Endothelial cell of hepatic sinusoid (primary cell): ENCODE results near the gene CARD19.

Experiments
- in situ Hi-C: cut with HindIII; loops from 2 replicates; pipeline ENCODE4 v1.10.0; 2017; ENCODE audit warnings: low sequenced_read_pairs

CARD19 gene

DNA sequence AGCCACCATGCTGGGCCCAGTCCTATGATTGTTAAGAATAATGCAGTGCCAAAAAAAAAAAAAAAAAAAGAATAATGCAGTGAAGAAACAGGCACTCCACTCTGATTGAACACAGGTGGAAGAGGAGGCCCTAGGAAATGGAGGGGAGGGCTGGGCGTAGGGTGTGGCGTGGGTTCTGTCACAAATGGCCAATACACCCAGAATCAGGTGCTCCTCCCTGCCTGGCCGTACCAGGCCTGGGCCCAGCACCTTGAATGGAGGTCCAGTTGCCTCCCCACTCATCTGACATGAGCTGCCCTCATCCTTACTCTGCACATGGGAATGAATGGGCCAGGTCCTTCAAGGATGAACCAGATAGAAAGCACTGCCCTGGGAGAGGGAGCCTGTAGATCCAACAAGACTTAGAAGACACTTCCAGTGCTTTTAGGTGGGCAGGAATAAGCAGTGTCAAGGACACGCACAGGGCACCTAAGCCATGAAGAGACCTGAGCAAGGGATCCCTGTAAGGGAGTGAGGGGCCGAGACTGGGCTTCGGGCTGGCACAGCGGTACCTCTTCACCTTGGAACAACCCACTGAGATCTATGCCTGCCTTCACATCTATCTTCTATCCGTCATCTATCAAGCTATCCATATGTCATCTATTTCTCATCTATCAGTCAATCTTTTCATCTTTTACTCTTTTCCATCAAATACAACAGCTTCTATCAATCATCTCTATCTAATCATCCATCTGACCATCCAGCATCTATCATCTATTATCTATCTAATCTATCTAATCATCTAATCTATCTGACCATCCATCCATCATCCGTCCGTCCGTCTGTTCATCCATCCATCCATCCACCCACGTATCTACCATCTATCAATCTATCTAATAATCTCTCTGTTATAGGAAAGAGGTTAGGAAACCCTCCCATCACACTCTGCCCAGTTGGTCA is 22.2 kb downstream of the CARD19 start:
- in situ Hi-C loops: no loop called here

DNA sequence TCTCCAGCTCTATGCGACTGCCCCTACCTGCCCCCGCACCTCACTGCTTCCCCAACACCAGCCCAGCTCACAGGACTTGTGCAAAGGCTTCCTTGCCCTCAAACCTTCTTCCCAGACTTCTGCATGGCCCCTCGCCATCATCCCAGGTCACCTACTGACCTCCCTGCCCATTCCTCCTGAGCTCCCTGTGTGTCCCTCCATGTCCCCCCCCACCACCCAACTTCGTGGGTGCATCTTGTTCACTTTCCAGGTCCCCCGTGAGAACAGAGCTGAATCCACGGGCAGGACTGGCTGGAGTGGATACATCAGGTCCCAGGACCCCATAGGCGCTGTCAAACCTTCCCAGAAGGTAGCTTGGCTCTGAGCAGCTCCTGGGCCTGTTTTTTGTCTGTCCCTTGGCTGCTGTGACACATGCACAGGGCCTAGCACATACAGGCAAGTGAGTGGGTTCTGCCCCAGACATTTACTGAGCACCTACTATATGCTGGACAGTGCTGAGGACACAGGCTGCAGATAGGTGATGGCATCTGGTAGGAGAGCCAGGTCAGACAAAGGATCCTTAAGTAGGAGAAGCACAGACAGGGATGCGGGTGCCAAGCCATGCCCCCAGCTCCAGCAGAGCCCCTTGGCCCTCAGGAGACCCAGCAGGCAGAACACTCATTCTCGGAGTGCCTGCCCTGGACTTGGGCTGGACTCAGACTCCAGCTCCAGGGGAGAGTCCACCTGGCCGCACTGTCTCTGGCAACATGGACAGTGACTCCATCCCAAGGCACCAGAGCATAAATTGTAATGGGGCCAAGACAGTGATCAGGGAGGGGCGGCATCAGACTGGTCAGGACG is 23.1 kb downstream of the CARD19 start:
- in situ Hi-C loops: no loop called here

DNA sequence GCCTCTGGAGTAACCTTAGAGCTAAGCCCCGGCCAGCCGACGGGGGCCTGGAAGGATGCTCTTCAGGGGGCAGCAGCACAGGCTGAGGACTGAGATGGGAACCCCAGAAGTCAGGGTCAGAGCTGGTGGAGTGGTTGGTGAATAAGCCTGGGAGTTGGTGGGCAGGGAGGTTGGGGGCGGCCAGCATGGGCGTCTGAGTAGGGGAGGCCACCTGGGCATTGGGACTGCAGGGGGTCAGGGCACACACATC is 23.6 kb downstream of the CARD19 start:
- in situ Hi-C loops: no loop called here

DNA sequence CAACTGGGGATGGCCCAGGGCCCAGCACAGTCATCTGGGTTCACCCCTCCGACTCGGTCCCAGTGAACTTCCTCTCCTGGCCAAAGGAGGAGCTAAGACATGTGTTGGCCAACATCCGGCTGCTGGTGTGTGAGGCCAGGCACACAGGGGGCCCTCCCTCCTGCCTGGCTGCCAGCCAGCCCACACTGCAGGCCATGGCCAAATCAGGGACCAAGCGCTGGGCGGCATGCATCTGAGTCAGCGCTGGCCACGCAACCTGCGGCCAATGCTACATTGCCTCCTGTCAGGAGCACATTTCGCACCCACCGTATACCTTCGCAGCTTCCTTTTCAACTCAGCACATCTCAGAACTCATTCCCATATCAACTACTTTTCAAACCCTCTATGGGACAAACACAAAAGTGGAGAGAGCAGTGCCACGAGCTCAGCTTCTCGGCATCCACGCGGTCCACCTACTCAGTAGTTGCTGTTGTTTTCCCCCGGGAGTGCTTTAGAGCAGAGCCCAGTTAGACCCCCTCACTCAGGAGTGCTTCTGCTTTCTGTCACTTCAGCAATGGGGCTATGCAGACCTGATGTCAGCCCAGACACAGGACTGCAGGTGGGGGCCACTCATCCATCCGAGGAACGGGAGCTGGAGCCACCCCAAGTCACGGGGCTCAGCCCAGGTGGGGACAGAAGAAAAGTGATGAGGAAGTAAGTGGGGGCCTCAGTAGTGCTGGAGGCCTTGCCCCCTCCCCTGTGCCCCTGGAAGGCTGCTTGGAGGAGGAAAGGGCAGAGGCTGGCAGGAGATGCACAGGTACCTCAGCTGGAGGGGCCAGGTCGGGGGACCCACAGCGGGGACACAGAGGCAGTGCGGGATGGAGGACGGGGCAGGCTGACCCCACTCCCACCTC is 24.2 kb downstream of the CARD19 start:
- in situ Hi-C loops: no loop called here

DNA sequence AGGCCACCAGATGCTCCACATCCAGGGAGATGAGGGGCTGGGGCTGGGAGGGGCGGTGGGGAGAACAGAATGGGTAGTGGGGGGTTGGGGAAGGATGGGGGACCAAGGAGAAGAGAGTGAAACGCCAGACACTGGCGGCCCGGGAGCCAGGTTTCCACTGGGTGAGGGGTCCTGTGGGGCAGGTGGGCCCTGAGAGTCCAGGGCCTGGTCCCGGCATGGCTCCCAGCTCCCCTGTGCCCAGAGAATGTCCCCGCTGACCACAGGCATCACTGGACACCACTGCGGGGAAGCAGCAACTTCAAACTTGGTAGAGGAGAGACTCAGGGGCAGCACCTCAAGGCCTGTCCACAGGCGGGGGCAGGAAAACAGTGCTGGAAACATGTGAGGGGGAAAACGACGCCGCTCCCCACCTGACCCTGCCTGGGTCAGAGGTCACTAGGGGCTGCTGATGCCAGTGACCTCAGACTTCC is 24.9 kb downstream of the CARD19 start:
- in situ Hi-C loops: no loop called here

DNA sequence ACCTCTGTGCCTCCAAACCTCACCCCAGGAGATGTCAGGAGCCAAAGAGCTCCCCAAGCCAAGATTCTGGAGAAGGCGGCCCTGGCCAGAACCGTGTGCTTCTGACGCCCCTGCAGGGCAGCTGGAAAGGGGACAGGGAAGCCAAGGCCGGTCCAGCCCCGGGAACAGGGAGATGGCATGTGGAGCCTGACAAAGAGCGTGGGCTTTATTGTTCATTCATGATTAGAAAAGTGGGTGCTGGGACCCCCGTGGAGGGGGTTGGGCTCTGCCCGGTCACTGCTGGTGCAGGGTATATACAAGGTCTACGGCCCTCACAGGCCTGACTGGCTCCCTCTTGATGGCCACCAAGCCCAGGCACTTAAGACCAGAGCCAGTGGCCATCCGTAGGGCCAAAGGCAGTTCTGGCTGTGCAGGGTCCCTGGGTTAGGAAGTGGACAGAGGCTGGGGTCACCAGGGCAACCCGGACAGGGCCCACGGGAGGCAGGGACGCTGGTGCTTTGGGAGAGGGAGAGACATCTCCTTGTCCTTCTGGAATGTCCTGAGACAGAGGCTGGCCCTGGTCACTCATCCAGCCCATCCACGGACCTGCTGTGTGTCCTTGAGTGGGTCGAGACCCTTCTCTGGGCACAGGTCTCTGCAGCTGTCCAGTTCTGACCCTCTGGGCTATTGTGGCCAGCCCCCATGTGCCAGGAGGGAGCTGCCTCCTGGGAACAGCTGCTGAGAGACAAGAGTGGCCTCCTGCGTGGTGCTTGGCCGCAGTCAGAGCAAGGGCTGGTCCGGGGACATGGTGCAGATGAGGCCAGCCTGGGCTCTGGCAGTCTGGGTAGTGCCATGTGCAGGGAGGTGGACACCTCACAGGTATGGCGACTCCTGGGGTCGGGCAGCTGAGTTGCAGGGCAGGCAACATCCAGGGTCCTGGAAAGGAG is 25.6 kb downstream of the CARD19 start:
- in situ Hi-C loops: no loop called here

DNA sequence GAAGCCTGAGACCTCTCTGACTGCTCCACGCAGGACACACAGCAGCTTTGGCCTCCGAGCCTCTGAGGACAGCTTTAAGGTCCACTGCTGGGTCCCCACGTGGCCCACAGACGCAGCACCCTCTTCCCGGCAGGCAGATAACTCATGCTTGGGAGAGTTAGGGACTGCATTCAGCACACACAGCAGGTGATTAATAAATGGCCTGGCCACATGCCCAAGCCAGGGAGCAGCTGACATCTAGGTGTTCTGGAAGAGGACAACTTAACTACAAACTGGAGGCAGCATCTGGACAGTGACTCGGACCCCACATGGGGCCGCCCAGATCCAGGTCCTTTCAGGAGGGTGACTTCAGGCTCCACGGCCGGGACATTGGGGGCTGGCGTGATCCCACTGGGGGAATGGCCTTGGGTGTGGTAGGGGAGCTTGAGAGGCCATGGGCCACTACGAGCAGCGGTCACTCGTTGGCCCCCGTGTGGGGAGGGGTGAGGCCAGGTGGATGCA is 26.8 kb downstream of the CARD19 start:
- in situ Hi-C loops: no loop called here

DNA sequence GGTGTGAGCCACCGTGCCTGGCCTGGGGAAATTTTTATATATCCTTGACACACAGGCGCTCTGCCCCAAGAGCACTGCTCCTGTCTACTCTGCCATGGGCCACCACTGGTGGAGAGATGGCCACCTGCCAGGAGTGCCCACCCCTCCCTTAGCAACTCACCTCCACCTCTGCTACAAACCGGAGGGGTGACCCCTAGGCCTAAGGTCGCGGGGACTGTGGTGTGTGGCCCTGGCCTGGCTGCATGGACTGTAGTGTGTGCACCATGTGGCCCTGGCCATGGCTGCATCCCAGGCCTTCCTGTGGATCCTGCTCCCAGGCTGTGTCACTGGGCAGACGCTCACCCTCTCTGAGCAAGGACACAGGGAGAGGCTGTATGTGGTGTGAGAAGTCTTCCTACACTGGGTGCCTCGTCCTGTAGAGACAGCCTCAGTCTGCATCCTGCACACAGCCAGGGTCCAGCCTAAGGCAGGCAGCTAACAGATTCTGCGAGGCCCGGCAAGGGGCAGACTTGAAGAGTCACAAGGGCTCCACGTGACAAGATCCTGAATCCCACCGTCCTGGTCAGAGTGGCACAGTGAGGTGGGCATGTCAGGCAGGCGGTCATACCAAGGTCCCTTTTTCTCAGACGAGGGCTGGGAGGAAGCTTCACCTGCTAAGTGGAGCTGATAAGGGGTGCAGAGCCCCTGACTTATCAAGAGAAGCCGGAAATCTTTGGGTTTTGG is 27.7 kb downstream of the CARD19 start:
- in situ Hi-C loops: no loop called here

DNA sequence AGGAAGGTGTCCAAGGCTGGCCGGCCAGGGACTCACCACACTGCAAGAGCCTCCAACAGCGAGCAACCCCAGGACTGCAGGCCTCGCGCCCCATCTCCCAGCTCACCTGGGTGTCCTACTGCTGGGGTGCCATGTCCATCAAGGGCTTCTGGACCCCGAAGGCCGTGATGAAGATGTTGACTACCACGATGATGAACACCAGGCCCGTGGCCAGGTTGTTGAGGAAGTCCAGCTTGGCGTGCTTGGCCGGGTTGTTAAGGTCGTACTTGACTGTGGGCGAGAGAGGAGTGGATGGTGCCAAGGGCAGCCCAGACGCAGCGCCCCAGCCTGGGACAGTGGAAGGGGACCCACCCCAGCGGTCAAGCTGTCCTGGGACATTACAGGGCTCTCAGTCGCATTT is 28.8 kb downstream of the CARD19 start:
- in situ Hi-C loops: no loop called here

DNA sequence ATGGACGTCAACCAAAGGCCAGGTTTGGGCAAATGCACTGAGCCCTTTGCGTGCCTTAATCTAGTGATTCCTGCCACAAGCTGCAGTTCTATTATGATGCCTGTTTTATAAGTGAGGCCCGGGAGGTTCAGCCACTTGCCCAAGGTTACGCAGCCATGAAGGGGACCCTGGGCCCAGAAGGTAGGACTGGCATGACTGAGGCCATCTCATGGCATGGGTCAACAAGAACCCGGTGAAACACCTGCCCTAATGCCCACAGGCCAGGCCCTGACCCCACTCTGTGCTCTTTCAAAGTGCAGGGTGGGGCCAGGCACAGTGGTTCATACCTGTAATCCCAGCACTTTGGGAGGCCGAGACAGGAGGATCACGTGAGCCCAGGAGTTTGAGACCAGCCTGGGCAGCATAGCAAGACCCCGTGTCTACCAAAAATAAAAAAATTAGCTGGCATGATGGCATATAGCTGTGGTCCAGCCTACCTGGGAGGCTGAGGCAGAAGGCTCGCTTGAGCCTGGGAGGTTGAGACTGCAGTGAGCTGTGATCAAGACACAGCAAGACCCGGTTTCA is 29.4 kb downstream of the CARD19 start:
- in situ Hi-C loops: no loop called here

DNA sequence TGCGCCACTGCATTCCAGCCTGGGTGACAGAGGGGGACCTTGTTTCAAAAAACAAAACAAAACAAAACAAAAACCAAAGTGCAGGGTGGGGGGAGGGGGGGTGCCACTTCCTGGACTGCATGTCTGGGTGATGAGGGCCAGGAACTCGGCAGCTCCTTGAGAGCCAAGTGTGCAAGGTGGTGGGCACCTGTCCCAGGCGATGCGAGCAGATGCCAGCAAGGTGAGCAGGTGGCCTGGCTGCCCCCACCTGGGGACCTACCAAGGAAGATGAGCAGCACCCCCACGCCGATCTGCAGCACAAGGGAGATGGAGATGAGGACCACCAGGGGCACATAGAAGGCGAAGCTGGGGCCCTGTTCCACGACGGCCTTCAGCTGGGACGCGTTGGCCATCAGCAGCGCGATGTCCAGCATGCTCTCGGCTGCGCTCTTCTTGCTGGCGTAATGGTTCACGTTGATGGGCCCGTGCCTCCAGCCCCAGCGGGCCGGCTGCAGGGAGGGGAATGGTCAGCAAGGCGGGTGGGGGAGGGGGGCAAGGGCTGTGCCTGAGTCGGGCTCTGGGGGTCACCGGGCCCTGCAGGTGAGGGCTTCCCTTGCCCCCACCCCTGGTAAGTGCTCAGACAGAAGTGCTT is 30.2 kb downstream of the CARD19 start:
- in situ Hi-C loops: no loop called here

DNA sequence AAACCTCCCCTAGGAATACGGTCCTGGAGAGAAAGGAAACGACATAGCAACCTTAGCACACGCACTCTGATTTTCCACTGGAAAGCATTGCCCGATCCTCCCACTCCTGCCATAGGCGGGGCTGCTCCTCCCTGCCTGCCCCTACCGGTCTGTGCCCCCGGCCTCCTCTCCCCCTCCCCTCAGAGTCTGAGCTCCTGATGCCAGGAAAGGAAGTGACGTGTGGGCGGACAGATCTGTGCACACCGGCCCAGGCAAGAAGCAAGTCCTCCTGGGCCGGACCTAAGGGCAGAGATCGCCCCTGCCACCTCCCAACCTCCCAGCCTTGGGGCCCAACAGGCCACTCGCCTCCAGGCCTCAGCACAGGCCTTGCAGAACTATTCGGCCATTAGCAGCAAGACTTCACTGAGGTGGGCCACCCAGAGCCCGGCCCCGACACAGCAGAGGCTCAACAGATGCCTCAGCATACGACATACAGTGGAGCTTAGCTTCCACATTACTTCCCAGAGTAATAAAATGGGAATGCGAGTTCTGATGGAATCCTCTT is 30.9 kb downstream of the CARD19 start:
- in situ Hi-C loops: no loop called here

DNA sequence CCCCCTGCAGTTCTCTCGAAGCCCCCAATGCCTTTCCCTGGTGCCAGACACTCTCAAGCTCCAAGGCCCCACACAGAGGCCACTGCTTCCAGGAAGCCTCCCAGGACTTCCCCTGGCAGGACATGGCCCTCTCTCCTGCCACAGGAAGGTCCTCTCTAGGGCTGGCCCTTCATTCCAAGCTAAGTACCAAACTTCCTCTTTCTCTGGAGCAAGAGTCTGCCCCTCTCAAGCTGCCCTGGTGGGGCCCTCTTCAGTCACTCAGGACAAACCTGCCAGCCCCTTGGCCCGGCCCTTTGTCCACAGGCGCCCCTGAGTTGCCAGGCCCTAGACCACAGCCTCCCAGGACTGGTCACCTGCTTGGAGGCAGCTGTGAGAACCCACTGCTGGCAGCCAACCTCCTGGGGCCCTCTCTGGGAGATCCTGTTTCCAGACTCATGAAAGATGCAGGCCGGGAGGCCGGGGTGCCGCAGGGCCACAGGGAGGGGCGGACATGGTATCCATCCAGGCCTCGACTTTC is 31.4 kb downstream of the CARD19 start:
- in situ Hi-C loops: no loop called here

DNA sequence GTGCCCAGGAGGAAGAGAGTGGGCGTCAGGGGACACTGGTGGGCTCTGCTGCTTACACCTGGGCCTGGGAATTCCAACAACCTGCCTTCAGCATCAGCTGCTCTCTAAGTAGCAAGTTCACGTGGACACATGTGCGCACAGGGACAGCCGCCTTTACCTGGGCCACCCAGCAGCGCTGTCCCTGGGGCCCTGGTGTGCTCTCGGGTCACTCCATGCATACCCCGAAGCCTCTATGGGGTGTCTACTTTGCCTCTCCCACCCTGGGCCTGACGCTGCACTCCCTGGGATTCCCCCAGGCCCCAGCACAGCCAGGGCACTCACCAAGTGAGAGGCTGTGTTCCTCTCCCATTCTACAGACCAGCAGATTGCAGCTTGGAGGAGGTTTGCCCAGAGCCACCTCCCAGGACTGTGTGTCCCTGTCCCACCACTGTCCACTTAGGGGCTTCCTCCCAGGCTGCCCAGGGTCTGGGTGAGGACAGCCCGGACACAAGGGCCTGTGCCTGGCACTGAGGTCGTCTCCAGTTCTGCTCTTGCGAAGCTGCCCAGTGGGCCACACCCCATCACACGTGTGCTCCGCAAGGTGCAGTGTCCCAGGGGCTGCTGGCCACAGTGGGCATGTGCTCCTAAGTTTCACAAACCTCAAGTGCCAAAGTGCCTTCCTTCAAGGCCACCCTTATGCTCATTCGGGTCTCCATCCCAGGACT is 32.1 kb downstream of the CARD19 start:
- in situ Hi-C loops: no loop called here

DNA sequence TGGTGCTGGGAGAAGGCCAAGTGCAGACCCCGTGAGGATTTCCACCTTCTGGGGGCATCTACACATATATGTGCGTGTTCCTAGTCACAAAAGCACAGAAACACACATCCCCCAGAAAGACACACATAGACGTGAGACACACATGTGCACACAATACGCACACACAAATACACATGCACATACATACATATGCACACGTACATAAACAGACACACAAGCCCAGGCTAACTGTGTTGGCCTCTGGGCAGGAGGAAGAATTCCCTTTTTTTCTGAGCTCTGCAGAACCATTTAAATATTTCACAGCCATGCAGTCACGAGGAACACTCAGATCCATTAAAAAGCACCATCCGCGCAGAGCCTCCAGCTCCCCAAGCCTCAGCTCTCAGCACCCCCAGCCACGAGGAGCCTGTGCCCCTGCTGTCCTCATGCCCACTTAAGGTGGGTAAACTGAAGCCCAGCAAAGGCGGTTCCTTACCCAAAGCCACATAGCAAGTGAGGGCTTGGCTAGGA is 32.8 kb downstream of the CARD19 start:
- in situ Hi-C loops: no loop called here

DNA sequence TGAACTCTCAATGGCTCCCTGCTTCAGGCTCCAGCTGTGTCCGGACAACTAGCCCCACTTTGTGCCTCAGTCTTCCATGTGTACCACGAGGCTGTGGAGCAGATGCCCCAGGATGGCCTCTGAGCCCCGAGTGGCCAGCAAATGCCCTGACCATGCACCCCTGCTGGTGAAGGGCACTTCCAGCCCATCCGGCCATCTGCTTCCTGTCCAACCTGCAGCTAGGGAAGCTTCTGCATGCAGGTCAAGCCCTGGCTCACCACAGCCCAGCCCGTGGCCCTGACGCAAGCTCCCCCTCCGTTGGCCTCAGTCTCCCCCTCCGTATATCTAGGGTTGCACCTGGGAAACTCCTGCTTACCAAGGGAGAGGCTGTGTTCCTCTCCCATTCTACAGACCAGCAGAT is 33.3 kb downstream of the CARD19 start:
- in situ Hi-C loops: no loop called here
